GM10266 (cell line): ENCODE measurements around the gene MRPL53.
"Not testable (repeated sequence)": the region's sequence is repeated elsewhere in the genome, so short reads cannot be mapped to it uniquely, and the experiment has no call there.

Experiments
- DNase-seq: peaks from one replicate; pipeline ENCODE4 v3.0.0; 2012; ENCODE audit errors: extremely low spot score
- CTCF ChIP-seq: IDR thresholded peaks from 2 replicates; pipeline ENCODE4 v1.5.1; 2012; ENCODE audit warnings: mild to moderate bottlenecking, low read depth; ENCODE audit not compliant: control insufficient read depth, insufficient read depth; ENCODE audit errors: missing control alignments

MRPL53 gene

GRCh38 chr2:74471332-74472065 is 981 bp downstream of the MRPL53 start:
- TF ChIP-seq CTCF = no peak
- no peak for DNase-seq

- not testable (repeated sequence) for DNase-seq
Observed at GRCh38 chr2:74470742-74471141, 1.7 kb downstream of the MRPL53 start.

GRCh38 chr2:74464406-74464805 is 8.1 kb downstream of the MRPL53 start:
- no peak for DNase-seq
- no peak for TF ChIP-seq CTCF

GRCh38 chr2:74462786-74463105 is 9.7 kb downstream of the MRPL53 start:
- DNase-seq = no peak

GRCh38 chr2:74462054-74462785 is 10.3 kb downstream of the MRPL53 start:
- TF ChIP-seq CTCF = no peak
- DNase-seq = no peak

More at GRCh38 chr2:74462786-74463105, 9.7 kb downstream of the MRPL53 start:
- TF ChIP-seq CTCF = no peak

- DNase-seq = no peak
- peak; percentile 39 for TF ChIP-seq CTCF
Observed at GRCh38 chr2:74461187-74462053, 11.1 kb downstream of the MRPL53 start.

- DNase-seq = not testable (repeated sequence)
Observed at GRCh38 chr2:74460187-74460586, 12.3 kb downstream of the MRPL53 start.

- not testable (repeated sequence) for DNase-seq
Observed at GRCh38 chr2:74459503-74460118, 12.9 kb downstream of the MRPL53 start.
